Central memory CD8-positive, alpha-beta T cell (primary cell): Measurements from ENCODE around the gene C17orf67.

Experiments used
- ATAC-seq: fragments of 150-1000 bp; cut with Tn5 transposase; replicated peaks from 2 replicates; pipeline ENCODE4 v1.10.0; 2022; ENCODE audit warnings: mild to moderate bottlenecking, moderate FRiP score, moderate number of reproducible peaks; ENCODE audit not compliant: poor library complexity, severe bottlenecking; ENCODE audit errors: extremely low read depth
- DNase-seq, 2 donors: peaks; one replicate each; pipeline ENCODE4 v3.0.0; 2021; ENCODE audit warnings: low spot score in 2 of 2
- H3K27ac Mint-ChIP-seq: one replicate; pipeline ENCODE4 v1.8.0; 2022; ENCODE audit warnings: low read depth, mild to moderate bottlenecking, moderate library complexity, mixed read lengths
- H3K27me3 Mint-ChIP-seq: one replicate; pipeline ENCODE4 v1.8.0; 2022; ENCODE audit warnings: mixed read lengths
- H3K36me3 Mint-ChIP-seq: one replicate; pipeline ENCODE4 v1.8.0; 2022; ENCODE audit warnings: mild to moderate bottlenecking, moderate library complexity, mixed read lengths; ENCODE audit not compliant: insufficient read depth
- H3K4me1 Mint-ChIP-seq: one replicate; pipeline ENCODE4 v1.8.0; 2022; ENCODE audit warnings: mixed read lengths
- H3K4me3 Mint-ChIP-seq: one replicate; pipeline ENCODE4 v1.8.0; 2022; ENCODE audit warnings: mild to moderate bottlenecking, moderate library complexity, mixed read lengths
- H3K9me3 Mint-ChIP-seq: one replicate; pipeline ENCODE4 v1.8.0; 2022; ENCODE audit warnings: mixed read lengths

Gene C17orf67

GRCh38 chr17:56851008-56851407, 17.3 kb upstream of the C17orf67 start:
- Mint-ChIP-seq H3K9me3 (no peaks in the 10 kb centered on the region), H3K4me3 (no peak overlapping the region), H3K27ac (no peak overlapping the region), H3K27me3 (no peaks in the 10 kb centered on the region), H3K4me1 (peaks cover 6% of the 10 kb centered on the region), H3K36me3 (peaks cover 35% of the 10 kb centered on the region)
- DNase-seq (no peak), ATAC-seq (no peak)

GRCh38 chr17:56850591-56850990, 16.9 kb upstream of the C17orf67 start:
- DNase-seq = no peak
- ATAC-seq = no peak
- no peaks in the 10 kb centered on the region for H3K9me3 Mint-ChIP-seq
- peaks cover 31% of the 10 kb centered on the region for H3K36me3 Mint-ChIP-seq
- no peak overlapping the region for H3K27ac Mint-ChIP-seq
- no peak overlapping the region for H3K4me3 Mint-ChIP-seq
- H3K27me3 Mint-ChIP-seq = no peaks in the 10 kb centered on the region
- peaks cover 6% of the 10 kb centered on the region for H3K4me1 Mint-ChIP-seq

GRCh38 chr17:56849131-56849530, 15.4 kb upstream of the C17orf67 start:
- Mint-ChIP-seq H3K4me3 (no peak overlapping the region), H3K36me3 (peaks cover 30% of the 10 kb centered on the region), H3K27me3 (no peaks in the 10 kb centered on the region), H3K9me3 (no peaks in the 10 kb centered on the region), H3K27ac (no peak overlapping the region), H3K4me1 (peaks cover 7% of the 10 kb centered on the region)
- no peak for ATAC-seq
- DNase-seq = no peak

GRCh38 chr17:56847106-56847505, 13.4 kb upstream of the C17orf67 start:
- no peak for ATAC-seq
- Mint-ChIP-seq H3K27ac (no peak overlapping the region), H3K9me3 (no peaks in the 10 kb centered on the region), H3K36me3 (peaks cover 33% of the 10 kb centered on the region), H3K4me3 (no peak overlapping the region), H3K4me1 (peaks cover 10% of the 10 kb centered on the region), H3K27me3 (no peaks in the 10 kb centered on the region)
- DNase-seq = no peak

DNA sequence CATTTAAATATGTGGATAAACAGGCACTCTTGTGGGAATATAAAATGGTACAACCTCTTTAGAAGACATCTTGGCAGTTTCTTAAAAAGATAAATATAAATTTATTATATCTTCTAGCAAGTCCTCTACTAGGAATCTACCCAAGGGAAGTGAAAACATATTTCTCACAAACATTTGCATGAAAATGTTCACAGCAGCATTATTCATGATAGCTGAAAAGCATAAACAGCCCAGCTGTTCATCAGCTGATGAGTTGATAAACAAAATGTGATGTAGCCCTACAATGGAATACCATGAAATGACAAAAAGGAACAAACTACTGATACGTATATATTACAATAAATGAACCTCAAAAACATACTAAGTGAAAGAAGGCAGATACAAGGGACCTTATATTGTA, 12.2 kb upstream of the C17orf67 start:
- H3K4me3 Mint-ChIP-seq = no peak overlapping the region
- DNase-seq (no peak), ATAC-seq (no peak)
- H3K27ac Mint-ChIP-seq = no peak overlapping the region
- peaks cover 10% of the 10 kb centered on the region for H3K4me1 Mint-ChIP-seq
- no peaks in the 10 kb centered on the region for H3K9me3 Mint-ChIP-seq
- peaks cover 30% of the 10 kb centered on the region for H3K36me3 Mint-ChIP-seq
- H3K27me3 Mint-ChIP-seq = no peaks in the 10 kb centered on the region

DNA sequence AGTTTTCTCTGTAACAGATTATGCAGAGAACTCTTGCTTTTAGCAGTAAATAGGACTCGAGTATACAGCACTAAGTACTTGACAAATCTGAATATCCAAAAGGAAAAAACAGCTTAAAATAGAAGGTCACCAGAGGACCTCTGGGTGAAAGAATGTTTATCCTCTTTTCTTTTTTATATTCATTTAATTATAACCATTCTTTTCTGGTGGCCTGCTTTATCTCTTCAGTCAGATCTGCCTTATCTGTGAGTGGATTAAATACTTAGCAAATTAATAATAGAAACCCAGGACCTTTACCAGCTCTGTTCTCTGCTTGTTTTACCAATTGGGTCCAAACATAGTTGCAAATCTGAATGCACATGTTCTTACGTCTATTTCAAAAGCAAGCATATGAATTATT, 8.9 kb upstream of the C17orf67 start:
- Mint-ChIP-seq H3K4me1 (peaks cover 17% of the 10 kb centered on the region), H3K27me3 (no peaks in the 10 kb centered on the region), H3K27ac (no peak overlapping the region), H3K36me3 (peaks cover 14% of the 10 kb centered on the region), H3K4me3 (no peak overlapping the region), H3K9me3 (no peaks in the 10 kb centered on the region)
- DNase-seq (no peak), ATAC-seq (no peak)

- Mint-ChIP-seq H3K36me3 (peaks cover 9% of the 10 kb centered on the region), H3K4me1 (peaks cover 32% of the 10 kb centered on the region), H3K4me3 (no peak overlapping the region), H3K27ac (no peak overlapping the region), H3K9me3 (no peaks in the 10 kb centered on the region), H3K27me3 (no peaks in the 10 kb centered on the region)
- DNase-seq (no peak), ATAC-seq (no peak)
Measured at GRCh38 chr17:56838687-56839086, 5.0 kb upstream of the C17orf67 start.

GRCh38 chr17:56835264-56835585, 1.5 kb upstream of the C17orf67 start:
- Mint-ChIP-seq H3K27ac (no peak overlapping the region), H3K9me3 (no peaks in the 10 kb centered on the region), H3K36me3 (peaks cover 8% of the 10 kb centered on the region), H3K27me3 (no peaks in the 10 kb centered on the region), H3K4me1 (peaks cover 57% of the 10 kb centered on the region), H3K4me3 (peak overlapping the region; percentile 91)
- DNase-seq (no peak), ATAC-seq (no peak)

GRCh38 chr17:56834380-56835263, 902 bp upstream of the C17orf67 start:
- H3K4me1 Mint-ChIP-seq = peaks cover 57% of the 10 kb centered on the region
- DNase-seq = peak; percentile 51 to 54
- H3K27me3 Mint-ChIP-seq = no peaks in the 10 kb centered on the region

GRCh38 chr17:56833057-56833808, 487 bp downstream of the C17orf67 start:
- H3K27me3 Mint-ChIP-seq = no peaks in the 10 kb centered on the region
- no peaks in the 10 kb centered on the region for H3K9me3 Mint-ChIP-seq
- DNase-seq (peak; percentile 40 to 44), ATAC-seq (peak; percentile 64)
- H3K4me3 Mint-ChIP-seq = peak overlapping the region; percentile 91
- peaks cover 7% of the 10 kb centered on the region for H3K36me3 Mint-ChIP-seq
- peaks cover 51% of the 10 kb centered on the region for H3K4me1 Mint-ChIP-seq
- H3K27ac Mint-ChIP-seq = peak overlapping the region; percentile 84

More at GRCh38 chr17:56834380-56835263, 902 bp upstream of the C17orf67 start:
- Mint-ChIP-seq H3K9me3 (no peaks in the 10 kb centered on the region), H3K27ac (peak overlapping the region; percentile 57), H3K4me3 (peak overlapping the region; percentile 91), H3K36me3 (peaks cover 7% of the 10 kb centered on the region)
- ATAC-seq = peak; percentile 38

- Mint-ChIP-seq H3K4me1 (peaks cover 43% of the 10 kb centered on the region), H3K27ac (peak overlapping the region; percentile 84), H3K36me3 (peaks cover 7% of the 10 kb centered on the region), H3K27me3 (no peaks in the 10 kb centered on the region), H3K9me3 (no peaks in the 10 kb centered on the region), H3K4me3 (peak overlapping the region; percentile 91)
- ATAC-seq = no peak
- DNase-seq = no peak
Measured at GRCh38 chr17:56832446-56832845, 1.3 kb downstream of the C17orf67 start.

GRCh38 chr17:56831369-56832095, 2.2 kb downstream of the C17orf67 start:
- Mint-ChIP-seq H3K36me3 (peaks cover 7% of the 10 kb centered on the region), H3K4me1 (peaks cover 34% of the 10 kb centered on the region), H3K27ac (no peak overlapping the region), H3K9me3 (no peaks in the 10 kb centered on the region), H3K4me3 (no peak overlapping the region), H3K27me3 (no peaks in the 10 kb centered on the region)
- DNase-seq (no peak), ATAC-seq (no peak)
